MCF 10A (cell line): Measurements from ENCODE around the gene SLC22A5. TPM values are rescaled to one million over a fixed set of nuclear protein-coding genes. Genes with fewer than 3 reads are reported as not detected.

Experiments used
- BruUV-seq: library from RNA; stranded (reverse); fragments of 400-500 nt; replicated peaks from 2 replicates; lab custom pipeline; 2021; lab: Mats Ljungman, UMichigan
- CTCF ChIA-PET: fragments of 300-600 bp; sonication (Branson Sonifier 250); formaldehyde crosslinking; extraction: SDS; loops from one replicate; lab custom pipeline; 2021; ENCODE audit warnings: antibody characterized with exemption, inconsistent platforms; lab: Yijun Ruan, JAX
- POLR2A ChIA-PET: fragments of 300-600, 350-650 bp; sonication (Branson Sonifier 250); formaldehyde crosslinking; extraction: SDS; loops from one replicate; lab custom pipeline; 2020; ENCODE audit warnings: antibody characterized with exemption, inconsistent platforms; lab: Yijun Ruan, JAX
- DNase-seq: peaks from one replicate; pipeline ENCODE4 v3.0.0-alpha.2; 2018; ENCODE audit not compliant: unreplicated experiment
- H3K27ac Mint-ChIP-seq: one replicate; pipeline ENCODE4 v1.8.0; 2022; ENCODE audit warnings: mild to moderate bottlenecking, low read depth, mixed read lengths; ENCODE audit not compliant: unreplicated experiment
- H3K27me3 Mint-ChIP-seq: one replicate; pipeline ENCODE4 v1.8.0; 2022; ENCODE audit warnings: mixed read lengths; ENCODE audit not compliant: insufficient read depth, unreplicated experiment
- H3K36me3 Mint-ChIP-seq: one replicate; pipeline ENCODE4 v1.8.0; 2022; ENCODE audit warnings: mild to moderate bottlenecking, moderate library complexity, mixed read lengths; ENCODE audit not compliant: insufficient read depth, unreplicated experiment
- H3K4me1 Mint-ChIP-seq: one replicate; pipeline ENCODE4 v1.8.0; 2022; ENCODE audit warnings: mixed read lengths; ENCODE audit not compliant: insufficient read depth, unreplicated experiment
- H3K4me3 Mint-ChIP-seq: one replicate; pipeline ENCODE4 v1.8.0; 2022; ENCODE audit warnings: mild to moderate bottlenecking, moderate library complexity, mixed read lengths; ENCODE audit not compliant: unreplicated experiment
- H3K9me3 Mint-ChIP-seq: one replicate; pipeline ENCODE4 v1.8.0; 2022; ENCODE audit warnings: mixed read lengths; ENCODE audit not compliant: unreplicated experiment
- intact Hi-C: fragments of 100-400 bp; cut with micrococcal nuclease; formaldehyde crosslinking; loops from 2 replicates; pipeline ENCODE4 v1.14.1; 2022
- total RNA-seq: library from RNA; stranded (reverse); gene quantifications from 2 replicates; pipeline ENCODE4 v1.2.3, GENCODE V29; 2022
- TF ChIP-seq, protein P1 (sequence below): fragments of 200-600 bp; IDR thresholded peaks from one replicate; pipeline ENCODE4 v1.8.0; 2022; ENCODE audit warnings: antibody characterized with exemption, mild to moderate bottlenecking; ENCODE audit not compliant: unreplicated experiment

The SLC22A5 gene
- total RNA-seq, 1 experiment from 2014 or later = 167 TPM

DNA sequence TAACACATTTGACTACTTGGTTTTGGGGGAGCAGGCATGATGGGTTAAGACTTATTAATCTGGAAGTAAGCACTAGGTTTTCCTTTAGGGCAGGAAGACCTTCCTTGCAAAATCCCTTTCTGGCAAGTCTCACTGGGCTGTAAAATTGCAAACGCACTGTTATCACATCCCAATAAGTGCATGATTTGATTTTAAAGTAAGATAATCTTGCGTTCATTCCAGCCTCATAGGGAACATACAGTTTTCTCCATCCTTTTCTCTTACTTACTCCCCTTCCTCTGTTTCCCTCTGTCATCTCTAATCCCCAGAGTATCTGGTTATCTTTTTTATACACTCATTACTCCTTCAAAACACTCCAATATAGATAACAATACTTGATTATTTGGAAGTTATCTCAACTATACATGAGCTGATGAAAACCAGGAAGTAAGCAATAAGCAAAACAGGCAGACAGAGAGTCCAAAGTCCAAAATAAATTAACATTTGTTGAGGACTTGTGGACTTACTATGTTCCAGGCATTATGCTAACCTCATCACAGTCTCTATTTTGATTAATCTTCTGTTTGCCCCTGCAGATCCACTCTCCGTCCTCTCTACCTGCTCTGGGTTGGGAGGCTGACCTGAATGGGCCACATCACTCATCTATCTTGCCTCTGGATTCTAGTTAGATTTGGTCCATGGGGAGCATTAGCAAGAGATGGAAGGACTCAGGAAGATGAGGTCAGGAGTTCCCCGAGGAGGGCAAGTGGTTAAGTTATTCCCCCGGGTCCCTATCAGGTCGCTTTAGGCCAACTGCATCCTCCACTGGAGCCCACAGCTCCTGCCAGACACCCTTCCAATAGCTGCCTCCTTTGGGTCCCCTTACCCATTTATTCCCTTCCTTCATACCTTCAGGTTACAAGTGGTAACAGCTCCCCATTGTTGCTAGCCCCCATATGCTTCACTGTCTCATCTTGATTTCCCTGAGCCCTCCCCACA is 60.2 kb downstream of the SLC22A5 start:
- Mint-ChIP-seq H3K27ac (no peak overlapping the region), H3K4me3 (no peak overlapping the region), H3K9me3 (no peaks in the 10 kb centered on the region), H3K36me3 (peaks cover 13% of the 10 kb centered on the region), H3K4me1 (peaks cover 52% of the 10 kb centered on the region), H3K27me3 (no peaks in the 10 kb centered on the region)
- TF ChIP-seq, protein P1, sequence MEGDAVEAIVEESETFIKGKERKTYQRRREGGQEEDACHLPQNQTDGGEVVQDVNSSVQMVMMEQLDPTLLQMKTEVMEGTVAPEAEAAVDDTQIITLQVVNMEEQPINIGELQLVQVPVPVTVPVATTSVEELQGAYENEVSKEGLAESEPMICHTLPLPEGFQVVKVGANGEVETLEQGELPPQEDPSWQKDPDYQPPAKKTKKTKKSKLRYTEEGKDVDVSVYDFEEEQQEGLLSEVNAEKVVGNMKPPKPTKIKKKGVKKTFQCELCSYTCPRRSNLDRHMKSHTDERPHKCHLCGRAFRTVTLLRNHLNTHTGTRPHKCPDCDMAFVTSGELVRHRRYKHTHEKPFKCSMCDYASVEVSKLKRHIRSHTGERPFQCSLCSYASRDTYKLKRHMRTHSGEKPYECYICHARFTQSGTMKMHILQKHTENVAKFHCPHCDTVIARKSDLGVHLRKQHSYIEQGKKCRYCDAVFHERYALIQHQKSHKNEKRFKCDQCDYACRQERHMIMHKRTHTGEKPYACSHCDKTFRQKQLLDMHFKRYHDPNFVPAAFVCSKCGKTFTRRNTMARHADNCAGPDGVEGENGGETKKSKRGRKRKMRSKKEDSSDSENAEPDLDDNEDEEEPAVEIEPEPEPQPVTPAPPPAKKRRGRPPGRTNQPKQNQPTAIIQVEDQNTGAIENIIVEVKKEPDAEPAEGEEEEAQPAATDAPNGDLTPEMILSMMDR = no peak
- CTCF ChIA-PET = interaction anchor here (2.6 kb wide), 1 partner anchor 71 kb away, joined by 7 read pairs; no protein-coding TSS in a partner anchor
- BruUV-seq = no TSS peak
- DNase-seq = no peak
- intact Hi-C loops = no loop called here
- POLR2A ChIA-PET = interaction anchor here (0.7 to 7.7 kb wide), 2 partner anchors 67 to 589 kb away, joined by 3 to 52 read pairs; no protein-coding TSS in a partner anchor

DNA sequence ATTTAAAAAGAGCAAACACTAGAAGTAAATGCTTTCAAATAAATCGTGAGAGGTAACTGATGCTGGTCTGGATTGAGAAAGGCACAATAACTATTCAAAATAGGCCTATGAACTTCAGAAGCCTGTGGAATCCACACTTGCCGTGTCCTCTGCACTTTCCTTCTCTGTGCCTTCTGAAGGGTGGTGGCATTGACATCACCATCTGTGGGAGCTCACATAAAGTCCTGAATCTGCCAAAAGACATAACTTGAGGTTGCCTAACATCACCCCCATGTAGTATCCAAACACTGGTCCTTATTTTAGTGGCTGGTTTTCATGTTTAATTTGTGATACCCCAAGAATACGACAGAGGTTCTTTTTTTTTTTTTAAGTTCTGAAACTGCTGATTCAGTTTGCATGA is 61.2 kb downstream of the SLC22A5 start:
- Mint-ChIP-seq H3K36me3 (peaks cover 13% of the 10 kb centered on the region), H3K9me3 (no peaks in the 10 kb centered on the region), H3K4me1 (peaks cover 43% of the 10 kb centered on the region), H3K4me3 (no peak overlapping the region), H3K27ac (no peak overlapping the region), H3K27me3 (no peaks in the 10 kb centered on the region)
- TF ChIP-seq, protein P1 = no peak
- DNase-seq = no peak
- no TSS peak for BruUV-seq
- POLR2A ChIA-PET = interaction anchor here (0.6 to 0.7 kb wide), 2 partner anchors 220 to 590 kb away, joined by 3 read pairs; no protein-coding TSS in a partner anchor
- CTCF ChIA-PET = interaction anchor here (1.7 to 2.6 kb wide), 3 partner anchors 10 to 70 kb away, joined by 6 to 8 read pairs (median 7); partner anchors contain the start of gene IRF1
- intact Hi-C loops = no loop called here

DNA sequence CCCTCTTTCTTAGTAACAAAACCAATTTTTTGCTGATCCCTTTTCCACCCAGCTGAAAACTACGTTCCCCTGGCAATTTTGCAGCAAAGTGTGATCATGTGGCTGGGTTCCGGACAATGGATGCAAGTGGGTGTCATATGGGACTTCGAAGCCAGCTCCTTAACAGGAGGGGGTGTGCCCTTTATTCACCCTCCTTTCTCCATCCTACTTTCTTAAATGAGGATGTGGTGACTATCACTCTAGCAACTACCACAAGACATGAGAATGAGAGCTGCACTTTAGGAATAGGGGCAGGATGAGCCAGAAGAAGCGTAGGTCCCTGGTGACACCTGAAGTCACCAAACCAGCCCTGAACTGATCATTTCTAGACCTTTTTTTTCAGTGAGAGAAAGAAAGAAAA is 62.1 kb downstream of the SLC22A5 start:
- H3K36me3 Mint-ChIP-seq = peaks cover 11% of the 10 kb centered on the region
- H3K9me3 Mint-ChIP-seq = no peaks in the 10 kb centered on the region
- no peak overlapping the region for H3K27ac Mint-ChIP-seq
- no peak overlapping the region for H3K4me3 Mint-ChIP-seq
- no TSS peak for BruUV-seq
- intact Hi-C loops = no loop called here
- ChIA-PET CTCF (interaction anchor here (0.6 to 1.9 kb wide), 7 partner anchors 11 to 250 kb away, joined by 3 to 8 read pairs (median 4); partner anchors contain the start of gene IRF1), POLR2A (interaction anchor here (1.0 kb wide), 1 partner anchor 15 kb away, joined by 4 read pairs; no protein-coding TSS in a partner anchor)
- no peak for DNase-seq
- H3K27me3 Mint-ChIP-seq = no peaks in the 10 kb centered on the region
- H3K4me1 Mint-ChIP-seq = peaks cover 34% of the 10 kb centered on the region
- TF ChIP-seq, protein P1 = no peak

DNA sequence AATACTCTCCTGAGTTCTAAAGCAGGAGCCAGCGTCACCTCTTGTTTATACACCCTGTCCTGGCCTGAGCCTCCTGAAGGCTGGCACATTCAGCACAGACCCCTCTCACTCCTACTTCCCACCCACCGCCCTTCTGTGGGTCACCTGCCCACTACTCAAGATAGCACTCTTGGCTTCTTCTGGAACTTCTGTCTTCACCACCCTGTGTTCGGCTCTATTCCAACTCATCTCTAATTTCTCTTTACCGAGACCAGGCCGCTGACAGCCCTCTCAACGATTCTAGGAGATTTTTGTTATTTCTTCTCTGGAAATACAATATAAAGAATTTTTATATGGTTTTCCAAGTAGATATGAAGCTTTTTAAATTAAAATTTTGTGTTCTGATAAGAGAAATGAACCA is 63.6 kb downstream of the SLC22A5 start:
- Mint-ChIP-seq H3K9me3 (no peaks in the 10 kb centered on the region), H3K36me3 (peaks cover 7% of the 10 kb centered on the region), H3K27ac (no peak overlapping the region), H3K27me3 (no peaks in the 10 kb centered on the region), H3K4me1 (peaks cover 29% of the 10 kb centered on the region), H3K4me3 (no peak overlapping the region)
- intact Hi-C loops = no loop called here
- TF ChIP-seq, protein P1 = no peak
- no TSS peak for BruUV-seq
- no peak for DNase-seq
- ChIA-PET CTCF (interaction anchor here (0.7 kb wide), 3 partner anchors 94 to 266 kb away, joined by 3 to 4 read pairs (median 4); no protein-coding TSS in a partner anchor), POLR2A (interaction anchor here (0.7 to 1.3 kb wide), 2 partner anchors 44 to 161 kb away, joined by 3 to 4 read pairs; no protein-coding TSS in a partner anchor)
